GM12875 (cell line): ENCODE data around the gene TDRD6.

Experiments
- H3K4me3 ChIP-seq: one replicate; pipeline ENCODE4 v1.5.1; 2011; ENCODE audit warnings: low read depth, low read length, control low read depth
- TF ChIP-seq, protein P1 (sequence below): IDR thresholded peaks from 2 replicates; pipeline ENCODE4 v1.5.1; 2011; ENCODE audit warnings: low read depth, mild to moderate bottlenecking, control low read depth, inconsistent platforms, low read length, moderate library complexity, borderline replicate concordance; ENCODE audit not compliant: insufficient read depth

TDRD6 gene

DNA sequence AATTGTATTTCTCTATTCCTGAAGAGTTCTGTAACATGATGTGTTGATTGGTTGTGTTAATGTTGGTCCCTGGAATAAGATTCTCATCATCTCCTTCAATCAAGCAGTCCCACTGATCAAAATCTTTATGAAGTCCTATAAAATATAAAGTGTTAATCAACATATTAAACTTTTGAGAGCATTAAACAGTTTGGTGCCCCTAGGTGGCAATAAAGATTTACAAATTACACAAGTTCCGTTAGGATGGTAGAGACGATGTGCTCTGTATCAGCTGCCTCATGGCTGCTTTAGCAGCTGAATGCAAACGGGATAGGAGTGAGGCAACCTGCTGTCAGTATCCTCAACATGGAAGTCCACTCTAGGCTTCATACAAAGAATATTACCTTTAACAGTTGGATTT, 16.9 kb downstream of the TDRD6 start:
- TF ChIP-seq, protein P1, sequence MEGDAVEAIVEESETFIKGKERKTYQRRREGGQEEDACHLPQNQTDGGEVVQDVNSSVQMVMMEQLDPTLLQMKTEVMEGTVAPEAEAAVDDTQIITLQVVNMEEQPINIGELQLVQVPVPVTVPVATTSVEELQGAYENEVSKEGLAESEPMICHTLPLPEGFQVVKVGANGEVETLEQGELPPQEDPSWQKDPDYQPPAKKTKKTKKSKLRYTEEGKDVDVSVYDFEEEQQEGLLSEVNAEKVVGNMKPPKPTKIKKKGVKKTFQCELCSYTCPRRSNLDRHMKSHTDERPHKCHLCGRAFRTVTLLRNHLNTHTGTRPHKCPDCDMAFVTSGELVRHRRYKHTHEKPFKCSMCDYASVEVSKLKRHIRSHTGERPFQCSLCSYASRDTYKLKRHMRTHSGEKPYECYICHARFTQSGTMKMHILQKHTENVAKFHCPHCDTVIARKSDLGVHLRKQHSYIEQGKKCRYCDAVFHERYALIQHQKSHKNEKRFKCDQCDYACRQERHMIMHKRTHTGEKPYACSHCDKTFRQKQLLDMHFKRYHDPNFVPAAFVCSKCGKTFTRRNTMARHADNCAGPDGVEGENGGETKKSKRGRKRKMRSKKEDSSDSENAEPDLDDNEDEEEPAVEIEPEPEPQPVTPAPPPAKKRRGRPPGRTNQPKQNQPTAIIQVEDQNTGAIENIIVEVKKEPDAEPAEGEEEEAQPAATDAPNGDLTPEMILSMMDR, result no peak
- H3K4me3 ChIP-seq, result no peak overlapping the region

DNA sequence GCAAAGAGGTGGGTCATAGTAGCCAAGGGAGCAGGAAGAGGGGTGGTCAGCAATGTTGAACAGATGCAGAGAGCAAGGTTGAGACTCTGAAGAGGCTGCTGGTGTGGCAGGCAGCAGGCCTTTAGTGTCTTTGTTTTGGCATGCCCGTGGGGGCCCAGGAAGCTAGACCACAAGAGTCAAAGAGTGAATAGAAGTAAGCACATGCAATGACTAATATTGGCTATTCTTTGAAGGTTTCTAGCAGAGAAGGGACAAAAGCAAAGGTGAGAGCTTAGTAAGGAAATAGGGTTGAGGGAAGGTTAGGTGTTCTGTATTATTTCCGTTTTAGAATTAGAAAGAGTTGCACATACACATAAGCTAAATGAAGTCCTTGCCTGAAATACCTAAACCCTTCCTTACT, 18.8 kb downstream of the TDRD6 start:
- TF ChIP-seq, protein P1, result no peak
- H3K4me3 ChIP-seq, result no peak overlapping the region

DNA sequence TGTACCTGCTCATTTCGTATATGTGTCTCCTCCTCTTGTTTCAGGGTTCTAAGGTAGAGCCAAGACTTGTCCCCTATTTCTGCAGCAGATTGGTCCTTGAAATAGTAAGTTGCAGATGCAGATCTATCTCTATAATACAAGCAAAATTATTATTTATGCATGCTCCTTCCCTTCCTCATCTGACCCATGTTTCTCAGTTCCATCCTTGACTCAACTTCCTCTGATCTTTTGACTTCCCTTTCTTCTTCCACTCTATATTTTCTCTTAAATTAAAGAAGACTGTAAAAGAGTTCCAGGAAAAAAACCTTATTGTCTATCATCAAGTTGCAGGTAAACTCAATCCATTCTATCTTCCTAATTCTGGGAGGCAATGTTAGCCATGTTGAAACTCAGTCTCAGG, 23.8 kb downstream of the TDRD6 start:
- H3K4me3 ChIP-seq, result no peak overlapping the region
- TF ChIP-seq, protein P1, result no peak

DNA sequence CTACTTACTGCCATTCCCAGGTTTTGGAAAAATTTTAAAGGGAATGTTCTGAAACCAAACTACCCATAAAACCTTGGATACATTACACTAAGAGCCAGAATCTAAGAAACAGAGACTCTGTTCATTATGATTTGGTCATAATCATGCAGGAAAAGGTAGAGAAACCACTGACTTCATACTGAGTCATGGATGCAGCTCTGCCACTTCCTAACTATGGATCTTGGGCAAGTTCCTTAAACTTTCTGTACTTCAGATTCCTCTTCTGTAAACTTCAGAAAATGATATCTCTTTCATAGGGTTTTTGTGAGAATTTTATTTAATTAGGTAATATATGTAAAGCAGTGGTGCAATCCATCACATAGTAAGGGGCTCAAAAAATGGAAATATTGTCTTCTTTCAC, 27.5 kb downstream of the TDRD6 start:
- TF ChIP-seq, protein P1, result no peak
- H3K4me3 ChIP-seq, result no peak overlapping the region

DNA sequence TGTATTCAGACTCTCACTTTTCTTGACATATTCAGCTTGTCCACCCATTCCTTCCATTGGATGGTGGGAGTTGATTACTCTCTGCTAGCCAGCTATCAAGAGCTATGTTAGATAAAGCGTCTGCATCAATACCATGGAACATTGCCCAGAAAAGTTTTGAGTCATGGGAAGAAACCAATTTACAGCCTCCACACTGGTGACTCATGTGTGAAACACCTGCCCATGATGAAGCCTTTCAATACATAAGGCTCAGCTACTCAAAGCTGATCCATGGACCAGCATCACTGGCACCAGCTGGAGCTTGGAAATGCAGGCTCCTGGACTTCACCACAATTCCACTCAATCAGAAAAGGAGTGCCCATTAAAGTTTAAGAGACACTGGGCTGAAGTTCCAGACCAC, 31.4 kb downstream of the TDRD6 start:
- no peak overlapping the region for H3K4me3 ChIP-seq
- TF ChIP-seq, protein P1, result no peak

DNA sequence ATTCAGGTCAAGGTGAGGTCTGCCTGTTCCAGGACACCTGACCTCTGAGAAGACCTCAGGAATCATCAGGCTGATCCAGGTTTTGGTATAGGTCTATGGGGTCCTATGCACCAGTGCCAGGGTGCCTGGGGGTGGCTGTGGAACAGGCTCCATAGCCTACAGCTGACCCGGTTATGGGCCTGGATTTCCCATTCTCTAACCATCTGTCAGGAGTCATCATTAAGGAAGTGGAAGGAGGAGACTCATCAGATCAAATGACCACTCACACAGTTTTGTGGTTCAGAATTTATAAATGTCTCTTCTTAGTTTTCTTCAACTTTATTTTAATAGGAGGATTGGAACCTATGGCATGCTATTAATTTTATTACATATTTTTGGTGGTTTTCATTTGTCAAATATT, 32.7 kb downstream of the TDRD6 start:
- TF ChIP-seq, protein P1, result no peak
- H3K4me3 ChIP-seq, result no peak overlapping the region

DNA sequence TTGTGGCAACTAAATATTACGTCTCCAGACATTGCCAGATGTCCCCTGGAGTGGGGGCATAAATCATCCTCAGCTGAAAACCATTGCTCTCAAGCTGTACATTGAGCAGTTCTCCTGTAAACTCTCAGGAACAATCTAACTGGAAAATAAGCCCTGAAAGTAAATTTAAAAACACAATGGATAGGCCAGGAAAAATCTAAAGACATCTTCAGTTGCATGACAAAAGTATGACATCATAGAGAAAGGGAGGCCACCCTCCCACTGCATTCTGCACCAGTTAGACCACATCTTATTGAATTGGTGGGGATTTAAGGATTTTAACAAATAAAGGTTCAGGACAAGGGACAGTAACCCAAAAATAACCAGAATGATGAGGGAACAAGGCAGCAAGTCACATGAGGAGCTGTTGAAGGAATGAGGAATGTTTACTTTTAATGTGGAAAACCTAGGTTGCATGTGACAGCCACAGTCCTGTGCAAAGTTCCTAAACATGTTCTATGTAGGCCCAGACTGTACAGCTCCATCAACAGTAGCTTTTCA, 42.2 kb downstream of the TDRD6 start:
- no peak overlapping the region for H3K4me3 ChIP-seq
- TF ChIP-seq, protein P1, result no peak
